Smooth muscle cell (in vitro differentiated cells): ENCODE data around the gene KLF13. TPM values are rescaled to one million over a fixed set of nuclear protein-coding genes. Genes with fewer than 3 reads are reported as not detected.

ENCODE experiments used
- DNase-seq: peaks from one replicate; lab custom pipeline; 2025; ENCODE audit not compliant: unreplicated experiment; lab: John Stamatoyannopoulos, UW
- H2AFZ ChIP-seq: fragments of 200-600 bp; sonication (generic); 2 replicates; pipeline ENCODE4 v1.6.0; 2016; ENCODE audit warnings: antibody characterized with exemption, low read depth, mild to moderate bottlenecking
- H3F3A ChIP-seq: fragments of 200-600 bp; sonication (generic); 2 replicates; pipeline ENCODE4 v1.6.0; 2017; ENCODE audit warnings: antibody characterized with exemption, low read depth
- H3K27ac ChIP-seq: fragments of 200-600 bp; sonication (generic); 2 replicates; pipeline ENCODE4 v1.5.1; 2016; ENCODE audit warnings: low read depth, mild to moderate bottlenecking
- H3K27me3 ChIP-seq: fragments of 200-600 bp; sonication (generic); 2 replicates; pipeline ENCODE4 v1.6.1; 2016; ENCODE audit warnings: low read depth, mild to moderate bottlenecking
- H3K36me3 ChIP-seq: fragments of 200-600 bp; sonication (generic); 2 replicates; pipeline ENCODE4 v1.5.1; 2016; ENCODE audit warnings: low read depth
- H3K4me1 ChIP-seq: fragments of 200-600 bp; sonication (generic); 2 replicates; pipeline ENCODE4 v1.5.1; 2016; ENCODE audit warnings: low read depth
- H3K4me2 ChIP-seq: fragments of 200-600 bp; sonication (generic); 2 replicates; pipeline ENCODE4 v1.6.0; 2016; ENCODE audit warnings: mild to moderate bottlenecking
- H3K4me3 ChIP-seq: fragments of 200-600 bp; sonication (generic); 2 replicates; pipeline ENCODE4 v1.5.1; 2016; ENCODE audit warnings: mild to moderate bottlenecking
- H3K79me2 ChIP-seq: fragments of 200-600 bp; sonication (generic); 2 replicates; pipeline ENCODE4 v1.6.0; 2016; ENCODE audit warnings: low read depth, mild to moderate bottlenecking
- H3K9ac ChIP-seq: fragments of 200-600 bp; sonication (generic); 2 replicates; pipeline ENCODE4 v1.6.0; 2016; ENCODE audit warnings: low read depth
- H3K9me3 ChIP-seq: fragments of 200-600 bp; sonication (generic); replicated peaks from 2 replicates; pipeline ENCODE4 v1.5.1; 2016; ENCODE audit warnings: low read depth
- H4K20me1 ChIP-seq: fragments of 200-600 bp; sonication (generic); 2 replicates; pipeline ENCODE4 v1.6.0; 2016; ENCODE audit warnings: low read depth
- WGBS: methylation state at CpG from one replicate; pipeline ENCODE4 v1.1.7; 2016; ENCODE audit warnings: low lambda C conversion rate; 5-methylcytosine and 5-hydroxymethylcytosine counted together
- polyA plus RNA-seq: library from polyadenylated mRNA; unstranded; fragments of >200 nt; fragmentation: Nextera tagmentation; extraction: Ambion mirVana; gene quantifications from 2 replicates; pipeline ENCODE4 v1.2.1, GENCODE V29; 2016
- total RNA-seq: library from RNA; depleted of rRNA; stranded (reverse); fragments of >200 nt; gene quantifications from 2 replicates; pipeline ENCODE4 v1.2.3, GENCODE V29; 2014
- TF ChIP-seq, protein P1 (sequence below): fragments of 200-600 bp; sonication (generic); IDR thresholded peaks from 2 replicates; pipeline ENCODE4 v1.5.1; 2017; ENCODE audit warnings: borderline replicate concordance, mild to moderate bottlenecking, antibody characterized with exemption; ENCODE audit not compliant: insufficient read depth, poor library complexity, severe bottlenecking

Gene KLF13
- total and polyA plus RNA-seq, 2 experiments from 2014 or later: 42.1 to 74.2 TPM

DNA sequence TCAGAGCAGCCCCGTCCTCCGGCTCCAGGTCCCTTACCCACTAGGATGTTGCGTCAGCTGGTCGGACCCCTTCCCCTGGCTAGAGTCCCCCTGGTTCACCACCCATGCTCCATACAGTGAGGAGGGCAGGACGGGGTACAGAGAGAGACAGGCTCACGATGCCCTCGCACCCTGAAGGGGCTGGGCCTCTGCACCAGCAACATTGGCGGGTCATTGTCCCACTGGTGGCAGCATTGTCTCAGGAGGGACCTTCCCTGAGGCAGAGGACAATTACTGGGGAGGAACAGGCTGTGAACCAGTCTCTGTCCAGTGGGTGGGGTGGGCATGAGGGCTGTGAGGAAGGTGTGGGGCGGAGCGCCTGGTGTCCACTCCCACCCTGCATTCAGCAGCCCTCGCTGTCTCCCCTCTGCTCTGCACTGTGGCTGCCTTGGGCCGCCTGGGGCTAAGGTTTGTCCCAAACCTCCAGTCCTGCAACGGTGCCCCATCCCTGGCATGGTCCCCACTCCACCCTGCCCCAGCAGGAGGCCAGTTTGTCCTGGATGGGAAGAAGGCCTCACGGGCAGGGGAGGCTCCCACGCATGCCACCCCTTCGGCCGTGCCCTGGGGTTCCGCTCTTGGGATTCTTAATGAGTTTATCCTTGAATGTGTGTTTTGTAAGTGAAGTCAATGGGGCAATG, 48.0 kb upstream of the KLF13 start:
- Histone ChIP-seq H3K9ac (no peak overlapping the region), H2AFZ (no peak overlapping the region), H3K4me3 (no peak overlapping the region), H3K36me3 (no peaks in the 10 kb centered on the region), H3K79me2 (no peaks in the 10 kb centered on the region), H3K27ac (no peak overlapping the region), H3K4me2 (no peak overlapping the region), H3K9me3 (no peaks in the 10 kb centered on the region), H3F3A (no peaks in the 10 kb centered on the region), H3K4me1 (peaks cover 4% of the 10 kb centered on the region), H3K27me3 (no peaks in the 10 kb centered on the region), H4K20me1 (no peaks in the 10 kb centered on the region)
- WGBS: 96% methylated on average over 18 of the region's 18 CpGs
- no peak for DNase-seq
- TF ChIP-seq, protein P1, sequence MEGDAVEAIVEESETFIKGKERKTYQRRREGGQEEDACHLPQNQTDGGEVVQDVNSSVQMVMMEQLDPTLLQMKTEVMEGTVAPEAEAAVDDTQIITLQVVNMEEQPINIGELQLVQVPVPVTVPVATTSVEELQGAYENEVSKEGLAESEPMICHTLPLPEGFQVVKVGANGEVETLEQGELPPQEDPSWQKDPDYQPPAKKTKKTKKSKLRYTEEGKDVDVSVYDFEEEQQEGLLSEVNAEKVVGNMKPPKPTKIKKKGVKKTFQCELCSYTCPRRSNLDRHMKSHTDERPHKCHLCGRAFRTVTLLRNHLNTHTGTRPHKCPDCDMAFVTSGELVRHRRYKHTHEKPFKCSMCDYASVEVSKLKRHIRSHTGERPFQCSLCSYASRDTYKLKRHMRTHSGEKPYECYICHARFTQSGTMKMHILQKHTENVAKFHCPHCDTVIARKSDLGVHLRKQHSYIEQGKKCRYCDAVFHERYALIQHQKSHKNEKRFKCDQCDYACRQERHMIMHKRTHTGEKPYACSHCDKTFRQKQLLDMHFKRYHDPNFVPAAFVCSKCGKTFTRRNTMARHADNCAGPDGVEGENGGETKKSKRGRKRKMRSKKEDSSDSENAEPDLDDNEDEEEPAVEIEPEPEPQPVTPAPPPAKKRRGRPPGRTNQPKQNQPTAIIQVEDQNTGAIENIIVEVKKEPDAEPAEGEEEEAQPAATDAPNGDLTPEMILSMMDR: no peak

DNA sequence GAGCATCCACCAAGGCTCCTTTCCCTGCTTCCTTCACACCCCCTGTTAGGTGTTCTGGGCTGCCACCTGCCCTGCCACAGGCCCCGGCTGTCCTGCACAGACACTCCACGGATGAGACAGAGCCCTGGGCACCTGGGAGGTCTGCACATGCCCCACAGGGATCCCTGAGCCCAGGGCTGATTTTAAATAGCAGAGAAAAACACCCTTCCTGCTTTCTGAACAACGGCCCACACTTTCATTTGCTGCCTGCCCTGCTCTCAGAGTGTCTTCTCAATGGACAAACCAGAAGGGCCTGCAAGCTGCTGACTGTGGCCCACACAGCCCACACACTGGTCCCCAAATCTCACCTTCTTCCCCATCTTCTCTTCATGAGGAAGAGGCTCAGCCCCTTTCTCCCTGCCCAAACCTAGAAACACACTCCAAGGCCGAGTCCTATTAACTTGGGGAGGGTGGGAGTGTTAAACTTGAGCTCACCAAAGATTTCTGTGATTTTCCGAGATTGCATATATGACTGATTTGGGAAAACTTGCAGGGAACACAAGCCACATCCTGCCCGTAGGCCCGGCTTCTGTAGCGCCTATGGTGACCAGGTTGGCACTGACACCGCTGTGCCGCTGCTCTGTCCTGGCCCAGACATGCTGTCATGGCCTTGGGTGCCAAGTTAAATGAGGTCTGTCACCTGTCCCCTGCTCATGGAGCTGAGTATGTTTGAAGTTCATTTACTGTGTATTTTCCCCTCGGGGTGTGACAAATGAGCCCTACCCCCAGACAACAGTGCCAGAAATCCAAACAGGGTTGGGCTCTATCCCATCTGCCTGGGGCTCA, 47.2 kb upstream of the KLF13 start:
- DNase-seq: no peak
- Histone ChIP-seq H3K4me1 (peaks cover 3% of the 10 kb centered on the region), H3K27ac (no peak overlapping the region), H3K36me3 (no peaks in the 10 kb centered on the region), H2AFZ (no peak overlapping the region), H3K4me2 (no peak overlapping the region), H3K9ac (no peak overlapping the region), H3K4me3 (no peak overlapping the region), H3K79me2 (no peaks in the 10 kb centered on the region), H4K20me1 (no peaks in the 10 kb centered on the region), H3K9me3 (no peaks in the 10 kb centered on the region), H3K27me3 (no peaks in the 10 kb centered on the region), H3F3A (no peaks in the 10 kb centered on the region)
- 93% methylated on average over 11 of the region's 11 CpGs for WGBS
- TF ChIP-seq, protein P1: no peak

DNA sequence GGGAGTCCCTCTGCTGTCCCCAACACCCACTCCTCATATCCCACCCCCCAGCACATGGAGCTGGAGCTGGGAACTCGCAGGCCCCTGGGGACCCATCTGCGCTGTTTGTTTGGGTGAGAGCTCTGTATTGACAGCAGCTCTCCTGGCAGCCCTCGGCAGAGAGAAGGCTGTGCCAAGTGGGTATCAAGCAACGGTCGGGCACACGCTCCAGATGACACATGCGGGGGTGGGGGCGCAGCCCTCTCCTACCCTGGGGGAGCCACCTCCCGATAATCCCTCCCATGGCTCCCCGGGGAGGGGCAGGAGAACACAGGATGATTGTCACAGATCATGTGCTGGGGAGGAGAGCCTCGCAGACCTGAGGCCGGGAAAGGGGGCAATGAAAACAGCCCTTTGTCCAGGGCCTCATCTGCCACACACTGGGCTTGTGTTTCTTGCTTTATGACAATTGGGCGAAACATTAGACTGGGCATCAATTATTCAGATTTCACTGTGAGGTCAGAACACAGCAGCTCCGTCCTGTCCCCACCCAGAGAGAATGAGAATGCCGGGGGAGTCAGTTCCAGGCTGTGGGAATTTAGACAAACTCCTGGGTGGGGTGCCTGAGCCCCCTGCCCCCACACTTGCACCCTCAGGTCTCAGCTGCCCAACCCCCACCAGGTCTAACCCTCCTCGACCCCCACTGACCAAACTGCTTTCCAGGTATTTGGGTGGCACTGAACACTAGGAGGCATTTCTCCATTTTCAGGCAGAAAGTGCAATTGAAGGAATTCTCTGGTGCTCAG, 46.4 kb upstream of the KLF13 start:
- Histone ChIP-seq H3K4me1 (no peaks in the 10 kb centered on the region), H4K20me1 (no peaks in the 10 kb centered on the region), H3K4me3 (no peak overlapping the region), H3F3A (no peaks in the 10 kb centered on the region), H3K9me3 (no peaks in the 10 kb centered on the region), H3K4me2 (no peak overlapping the region), H3K79me2 (no peaks in the 10 kb centered on the region), H3K9ac (no peak overlapping the region), H3K27me3 (no peaks in the 10 kb centered on the region), H2AFZ (no peak overlapping the region), H3K36me3 (no peaks in the 10 kb centered on the region), H3K27ac (no peak overlapping the region)
- TF ChIP-seq, protein P1: no peak
- no peak for DNase-seq
- WGBS: 90% methylated on average over 16 of the region's 16 CpGs
